Liver (tissue), 3 donors: ENCODE data around the gene ADNP2.

ENCODE experiments used
- GABPA ChIP-seq, 2 donors: IDR thresholded peaks in 1 of 2; conservative IDR thresholded peaks in 1 of 2; 2 replicates each; pipeline ENCODE4 v1.6.1; 2016; ENCODE audit warnings: antibody characterized with exemption in 2 of 2, mild to moderate bottlenecking in 1 of 2, moderate library complexity in 1 of 2
- JUND ChIP-seq, 2 donors: IDR thresholded peaks; 2 replicates each; pipeline ENCODE4 v1.6.1; 2016; ENCODE audit warnings: antibody characterized with exemption in 2 of 2
- RAD21 ChIP-seq, 2 donors: IDR thresholded peaks; 2 replicates each; pipeline ENCODE4 v1.6.1; 2016; ENCODE audit warnings: antibody characterized with exemption in 2 of 2, mild to moderate bottlenecking in 2 of 2
- RXRA ChIP-seq, 2 donors: IDR thresholded peaks; 2 replicates each; pipeline ENCODE4 v1.6.1; 2017 to 2018; ENCODE audit warnings: antibody characterized with exemption in 2 of 2, mild to moderate bottlenecking in 1 of 2
- TF ChIP-seq, protein P1 (sequence below): fragments of 150-350 bp; IDR thresholded peaks from 2 replicates; pipeline ENCODE4 v1.5.1; 2017; ENCODE audit warnings: improper control_type of control experiment, low read depth, low read length; ENCODE audit not compliant: missing input control
- TF ChIP-seq, protein P2 (sequence below): IDR thresholded peaks from 2 replicates; pipeline ENCODE4 v1.6.1; 2016; ENCODE audit warnings: antibody characterized with exemption
- TF ChIP-seq, protein P3 (sequence below): IDR thresholded peaks from 2 replicates; pipeline ENCODE4 v1.6.1; 2016; ENCODE audit warnings: antibody characterized with exemption
- donor health status: healthy.
- donor health status: healthy.

DNA sequence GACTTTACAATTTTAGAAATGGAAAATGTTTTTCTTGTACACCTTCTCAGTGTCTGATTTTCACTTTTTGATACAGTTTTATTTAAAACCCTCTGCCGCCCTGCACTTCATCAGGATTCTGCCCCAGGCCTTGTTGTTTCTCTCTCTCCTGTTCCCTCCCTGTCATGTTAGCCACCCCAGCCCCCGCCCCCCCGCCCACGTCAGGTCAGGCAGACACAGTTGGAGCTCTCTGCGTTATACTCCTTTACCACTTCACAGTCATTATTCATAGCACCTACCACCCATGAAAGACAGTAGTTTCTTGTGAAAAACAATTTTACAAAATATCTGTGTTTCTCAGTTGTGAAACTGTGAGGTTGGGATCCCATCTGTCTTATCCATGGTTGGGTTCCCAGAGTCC lies 21.5 kb downstream of the ADNP2 start:
- TF ChIP-seq, protein P1, sequence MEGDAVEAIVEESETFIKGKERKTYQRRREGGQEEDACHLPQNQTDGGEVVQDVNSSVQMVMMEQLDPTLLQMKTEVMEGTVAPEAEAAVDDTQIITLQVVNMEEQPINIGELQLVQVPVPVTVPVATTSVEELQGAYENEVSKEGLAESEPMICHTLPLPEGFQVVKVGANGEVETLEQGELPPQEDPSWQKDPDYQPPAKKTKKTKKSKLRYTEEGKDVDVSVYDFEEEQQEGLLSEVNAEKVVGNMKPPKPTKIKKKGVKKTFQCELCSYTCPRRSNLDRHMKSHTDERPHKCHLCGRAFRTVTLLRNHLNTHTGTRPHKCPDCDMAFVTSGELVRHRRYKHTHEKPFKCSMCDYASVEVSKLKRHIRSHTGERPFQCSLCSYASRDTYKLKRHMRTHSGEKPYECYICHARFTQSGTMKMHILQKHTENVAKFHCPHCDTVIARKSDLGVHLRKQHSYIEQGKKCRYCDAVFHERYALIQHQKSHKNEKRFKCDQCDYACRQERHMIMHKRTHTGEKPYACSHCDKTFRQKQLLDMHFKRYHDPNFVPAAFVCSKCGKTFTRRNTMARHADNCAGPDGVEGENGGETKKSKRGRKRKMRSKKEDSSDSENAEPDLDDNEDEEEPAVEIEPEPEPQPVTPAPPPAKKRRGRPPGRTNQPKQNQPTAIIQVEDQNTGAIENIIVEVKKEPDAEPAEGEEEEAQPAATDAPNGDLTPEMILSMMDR, result no peak
- TF ChIP-seq, protein P2, sequence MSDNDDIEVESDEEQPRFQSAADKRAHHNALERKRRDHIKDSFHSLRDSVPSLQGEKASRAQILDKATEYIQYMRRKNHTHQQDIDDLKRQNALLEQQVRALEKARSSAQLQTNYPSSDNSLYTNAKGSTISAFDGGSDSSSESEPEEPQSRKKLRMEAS, result no peak
- TF ChIP-seq GABPA (IDR thresholded peaks at IDR 0.05 in 1 of 2, conservative IDR thresholded peaks at IDR 0.05 in 1 of 2), result no peak
- TF ChIP-seq JUND (IDR thresholded peaks at IDR 0.05), result no peak
- TF ChIP-seq, protein P3, sequence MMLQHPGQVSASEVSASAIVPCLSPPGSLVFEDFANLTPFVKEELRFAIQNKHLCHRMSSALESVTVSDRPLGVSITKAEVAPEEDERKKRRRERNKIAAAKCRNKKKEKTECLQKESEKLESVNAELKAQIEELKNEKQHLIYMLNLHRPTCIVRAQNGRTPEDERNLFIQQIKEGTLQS, result no peak
- no peak for TF ChIP-seq RXRA (IDR thresholded peaks at IDR 0.05)
- no peak for TF ChIP-seq RAD21 (IDR thresholded peaks at IDR 0.05)
